ENCODE data around the gene SLC15A2. TPM values are rescaled to one million over a fixed set of nuclear protein-coding genes. Genes with fewer than 3 reads are reported as not detected.

SLC15A2 gene
- total RNA-seq, 1 donor from 2014 or later, result 0.49 TPM

DNA sequence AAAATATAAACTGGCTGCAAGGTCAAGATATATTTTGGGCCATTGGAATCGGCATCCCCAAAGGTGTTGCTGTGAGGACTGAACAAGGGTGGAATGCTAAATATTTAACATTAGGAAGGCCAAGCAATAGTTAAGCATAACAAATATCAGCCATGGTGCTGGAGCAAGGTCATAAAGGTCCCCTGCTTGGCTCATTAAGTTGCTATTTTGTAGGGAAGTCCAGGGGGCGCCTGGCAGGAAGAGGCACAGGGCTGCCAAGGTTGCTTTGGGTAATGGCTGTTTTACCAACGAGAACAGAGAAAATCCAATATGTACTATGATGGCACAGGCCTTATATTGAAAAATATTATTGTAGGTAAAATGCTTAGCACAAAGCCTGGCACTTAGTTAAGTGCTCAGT, 62.2 kb downstream of the SLC15A2 start:
- H3K36me3 ChIP-seq, result no peaks in the 10 kb centered on the region
- intact Hi-C loops (cut with DNase I), result no loop called here
- no peak overlapping the region for H3K27ac ChIP-seq
- no peaks in the 10 kb centered on the region for H3K4me1 ChIP-seq
- DNase-seq (ENCODE audit: extremely low spot score in 2 of 2), result no peak
- H3K4me3 ChIP-seq, result no peak overlapping the region
- no peak for TF ChIP-seq POLR2A (IDR thresholded peaks at IDR 0.05)
- TF ChIP-seq, protein P1, sequence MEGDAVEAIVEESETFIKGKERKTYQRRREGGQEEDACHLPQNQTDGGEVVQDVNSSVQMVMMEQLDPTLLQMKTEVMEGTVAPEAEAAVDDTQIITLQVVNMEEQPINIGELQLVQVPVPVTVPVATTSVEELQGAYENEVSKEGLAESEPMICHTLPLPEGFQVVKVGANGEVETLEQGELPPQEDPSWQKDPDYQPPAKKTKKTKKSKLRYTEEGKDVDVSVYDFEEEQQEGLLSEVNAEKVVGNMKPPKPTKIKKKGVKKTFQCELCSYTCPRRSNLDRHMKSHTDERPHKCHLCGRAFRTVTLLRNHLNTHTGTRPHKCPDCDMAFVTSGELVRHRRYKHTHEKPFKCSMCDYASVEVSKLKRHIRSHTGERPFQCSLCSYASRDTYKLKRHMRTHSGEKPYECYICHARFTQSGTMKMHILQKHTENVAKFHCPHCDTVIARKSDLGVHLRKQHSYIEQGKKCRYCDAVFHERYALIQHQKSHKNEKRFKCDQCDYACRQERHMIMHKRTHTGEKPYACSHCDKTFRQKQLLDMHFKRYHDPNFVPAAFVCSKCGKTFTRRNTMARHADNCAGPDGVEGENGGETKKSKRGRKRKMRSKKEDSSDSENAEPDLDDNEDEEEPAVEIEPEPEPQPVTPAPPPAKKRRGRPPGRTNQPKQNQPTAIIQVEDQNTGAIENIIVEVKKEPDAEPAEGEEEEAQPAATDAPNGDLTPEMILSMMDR (IDR thresholded peaks at IDR 0.05), result no peak
- no peak for TF ChIP-seq POLR2AphosphoS5 (IDR thresholded peaks at IDR 0.05; ENCODE audit: insufficient read depth in 1 of 2, low read depth in 1 of 2)
- H3K9me3 ChIP-seq, result no peaks in the 10 kb centered on the region
- no peaks in the 10 kb centered on the region for H3K27me3 ChIP-seq

DNA sequence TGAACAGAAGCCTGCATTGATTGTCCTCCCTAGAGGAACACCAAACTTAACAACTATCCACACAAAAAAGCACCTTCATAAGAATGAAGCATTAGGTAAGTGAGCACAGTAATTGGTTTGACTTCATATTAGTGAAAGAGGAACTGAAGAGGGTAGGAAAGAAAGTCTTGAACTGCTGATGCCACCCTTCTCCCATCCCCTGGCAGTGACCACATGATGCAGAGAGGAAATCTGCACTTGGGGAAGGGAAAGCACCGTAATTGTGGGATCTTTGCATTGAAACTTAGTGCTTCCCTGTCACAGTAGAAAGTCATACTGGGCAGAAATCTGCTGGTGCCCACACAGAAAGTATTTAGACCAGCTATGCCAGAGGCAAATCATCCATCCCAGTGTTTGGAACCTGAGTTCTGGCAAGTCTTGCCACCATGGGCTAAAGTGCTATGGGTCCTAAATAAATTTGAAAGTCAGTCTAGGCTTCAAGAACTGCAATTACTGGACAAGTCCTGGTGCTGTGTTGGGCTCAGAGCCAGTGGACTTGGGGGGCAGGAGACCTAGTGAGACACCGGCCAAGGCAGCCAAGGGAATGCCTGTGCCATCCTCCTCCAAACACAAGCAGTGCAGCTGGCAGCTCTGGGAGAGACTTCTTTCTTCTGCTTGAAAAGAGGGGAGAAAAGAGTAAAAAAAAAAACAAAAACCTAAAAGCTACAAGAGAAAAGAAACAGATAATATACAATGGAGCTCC, 63.6 kb downstream of the SLC15A2 start:
- no peak for DNase-seq (ENCODE audit: extremely low spot score in 2 of 2)
- intact Hi-C loops (cut with DNase I), result no loop called here
- H3K36me3 ChIP-seq, result no peaks in the 10 kb centered on the region
- no peaks in the 10 kb centered on the region for H3K27me3 ChIP-seq
- TF ChIP-seq POLR2A (IDR thresholded peaks at IDR 0.05), result no peak
- TF ChIP-seq, protein P1 (IDR thresholded peaks at IDR 0.05), result no peak
- no peak for TF ChIP-seq POLR2AphosphoS5 (IDR thresholded peaks at IDR 0.05; ENCODE audit: insufficient read depth in 1 of 2, low read depth in 1 of 2)
- H3K4me3 ChIP-seq, result no peak overlapping the region
- H3K27ac ChIP-seq, result no peak overlapping the region
- no peaks in the 10 kb centered on the region for H3K4me1 ChIP-seq
- H3K9me3 ChIP-seq, result no peaks in the 10 kb centered on the region

DNA sequence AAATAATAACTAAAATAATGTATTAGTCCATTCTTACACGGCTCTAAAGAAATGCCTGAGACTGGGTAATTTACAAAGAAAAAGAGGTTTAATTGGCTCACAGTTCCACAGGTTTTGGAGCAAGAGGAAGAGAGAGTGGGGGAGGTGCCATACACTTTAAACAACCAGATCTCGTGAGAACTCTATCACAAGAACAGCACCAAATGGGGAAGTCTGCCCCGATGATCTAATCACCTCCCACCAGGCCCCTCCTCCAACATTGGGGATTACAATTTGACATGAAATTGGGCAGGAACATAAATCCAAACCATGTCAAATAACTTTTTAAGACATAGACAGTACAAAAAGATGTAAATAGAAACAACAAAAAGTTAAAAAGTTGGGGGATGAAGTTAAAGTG, 64.6 kb downstream of the SLC15A2 start:
- intact Hi-C loops (cut with DNase I), result no loop called here
- Histone ChIP-seq H3K4me3 (no peak overlapping the region), H3K36me3 (no peaks in the 10 kb centered on the region), H3K27ac (no peak overlapping the region), H3K27me3 (no peaks in the 10 kb centered on the region), H3K4me1 (no peaks in the 10 kb centered on the region), H3K9me3 (no peaks in the 10 kb centered on the region)
- TF ChIP-seq, protein P1 (IDR thresholded peaks at IDR 0.05), result no peak
- TF ChIP-seq POLR2AphosphoS5 (IDR thresholded peaks at IDR 0.05; ENCODE audit: insufficient read depth in 1 of 2, low read depth in 1 of 2) (no peak), POLR2A (IDR thresholded peaks at IDR 0.05) (no peak)
- no peak for DNase-seq (ENCODE audit: extremely low spot score in 2 of 2)

DNA sequence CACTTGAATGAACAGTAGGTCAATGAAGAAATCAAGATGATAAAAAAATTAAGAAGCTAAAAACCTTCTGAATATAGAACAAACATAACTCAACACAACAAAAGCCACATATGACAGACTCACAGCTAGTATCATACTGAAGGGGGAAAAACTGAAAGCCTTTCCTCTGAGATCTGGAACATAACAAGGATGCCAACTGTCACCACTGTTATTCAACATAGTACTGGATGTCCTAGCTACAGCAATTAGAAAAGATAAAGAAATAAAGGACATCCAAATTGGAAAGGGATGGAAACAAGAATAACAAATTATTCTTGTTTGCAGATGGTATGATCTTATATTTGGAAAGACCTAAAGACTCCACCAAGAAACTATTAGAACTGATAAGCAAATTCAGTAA, 67.1 kb downstream of the SLC15A2 start:
- no peak for DNase-seq (ENCODE audit: extremely low spot score in 2 of 2)
- H3K4me1 ChIP-seq, result no peaks in the 10 kb centered on the region
- no peaks in the 10 kb centered on the region for H3K36me3 ChIP-seq
- intact Hi-C loops (cut with DNase I), result no loop called here
- TF ChIP-seq POLR2A (IDR thresholded peaks at IDR 0.05) (no peak), POLR2AphosphoS5 (IDR thresholded peaks at IDR 0.05; ENCODE audit: insufficient read depth in 1 of 2, low read depth in 1 of 2) (no peak)
- TF ChIP-seq, protein P1 (IDR thresholded peaks at IDR 0.05), result no peak
- H3K27ac ChIP-seq, result no peak overlapping the region
- no peaks in the 10 kb centered on the region for H3K9me3 ChIP-seq
- no peak overlapping the region for H3K4me3 ChIP-seq
- no peaks in the 10 kb centered on the region for H3K27me3 ChIP-seq

DNA sequence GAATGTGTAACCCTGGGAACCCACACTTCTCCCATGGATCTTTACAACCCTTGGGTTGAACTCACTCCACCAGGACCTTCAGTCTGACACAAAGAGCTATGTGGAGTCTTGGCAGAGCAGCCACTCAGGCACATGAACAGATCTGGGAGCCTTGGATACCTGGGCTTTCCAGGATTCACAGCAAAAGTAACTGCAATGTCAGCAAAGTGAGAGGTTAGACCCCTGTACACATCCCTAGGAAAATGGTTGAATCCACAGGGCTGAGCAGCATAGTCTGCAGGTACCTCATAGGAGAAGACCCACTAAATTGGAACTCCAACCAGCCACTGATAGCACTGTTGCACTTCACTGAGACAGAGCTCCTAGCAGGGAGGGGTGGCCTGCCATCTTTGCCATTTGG, 68.2 kb downstream of the SLC15A2 start:
- H3K36me3 ChIP-seq, result no peaks in the 10 kb centered on the region
- H3K27ac ChIP-seq, result no peak overlapping the region
- no peak for DNase-seq (ENCODE audit: extremely low spot score in 2 of 2)
- no peaks in the 10 kb centered on the region for H3K4me1 ChIP-seq
- H3K27me3 ChIP-seq, result no peaks in the 10 kb centered on the region
- H3K4me3 ChIP-seq, result no peak overlapping the region
- no peaks in the 10 kb centered on the region for H3K9me3 ChIP-seq
- no peak for TF ChIP-seq POLR2AphosphoS5 (IDR thresholded peaks at IDR 0.05; ENCODE audit: insufficient read depth in 1 of 2, low read depth in 1 of 2)
- TF ChIP-seq, protein P1 (IDR thresholded peaks at IDR 0.05), result no peak
- no peak for TF ChIP-seq POLR2A (IDR thresholded peaks at IDR 0.05)
- intact Hi-C loops (cut with DNase I), result no loop called here

Data from vagina (tissue), 2 donors.